Activated T-helper 1 cell treated with Interleukin-2 at 50 U/mL for 16 hours (primary cell): Measurements from ENCODE around the gene NTN1.
"Not testable (repeated sequence)": the region's sequence is repeated elsewhere in the genome, so short reads cannot be mapped to it uniquely, and the experiment has no call there.

Experiments
- DNase-seq: peaks from one replicate; pipeline ENCODE4 v3.0.0-alpha.2; 2020; ENCODE audit warnings: low read depth

Gene NTN1

DNA sequence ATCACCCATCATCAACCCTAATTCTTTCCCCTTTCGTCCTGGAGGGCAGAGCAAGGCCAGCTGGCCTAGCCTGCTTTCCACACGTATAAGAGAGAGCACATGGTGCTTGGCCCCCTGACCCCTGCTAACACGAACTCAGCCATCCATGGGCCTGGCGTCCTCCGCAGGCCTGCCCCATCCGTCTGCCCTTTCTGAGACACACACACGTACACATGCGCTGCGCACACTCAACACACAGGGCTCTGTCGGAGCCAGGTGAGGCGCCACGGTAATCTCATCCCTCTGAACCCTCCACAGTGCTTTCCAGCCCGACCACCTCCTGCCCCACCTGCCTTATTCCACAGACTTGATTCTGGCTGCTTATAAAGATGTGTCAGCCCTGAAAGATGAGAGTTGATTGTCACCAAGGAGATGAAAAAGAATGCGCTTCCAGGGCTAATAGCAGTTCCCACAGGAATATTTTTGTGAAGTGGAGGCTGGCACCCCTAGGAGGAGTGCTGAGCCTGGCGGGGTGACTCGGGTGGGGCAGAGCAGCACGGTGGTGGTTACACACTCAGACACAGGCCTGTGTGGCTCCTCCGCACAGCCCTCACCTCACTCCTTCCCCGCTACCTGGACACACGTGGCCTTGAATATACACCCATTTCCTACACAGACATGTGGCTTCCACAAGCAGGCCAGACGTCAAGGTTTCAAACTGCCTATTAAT is 228.1 kb downstream of the NTN1 start:
- DNase-seq = no peak

DNA sequence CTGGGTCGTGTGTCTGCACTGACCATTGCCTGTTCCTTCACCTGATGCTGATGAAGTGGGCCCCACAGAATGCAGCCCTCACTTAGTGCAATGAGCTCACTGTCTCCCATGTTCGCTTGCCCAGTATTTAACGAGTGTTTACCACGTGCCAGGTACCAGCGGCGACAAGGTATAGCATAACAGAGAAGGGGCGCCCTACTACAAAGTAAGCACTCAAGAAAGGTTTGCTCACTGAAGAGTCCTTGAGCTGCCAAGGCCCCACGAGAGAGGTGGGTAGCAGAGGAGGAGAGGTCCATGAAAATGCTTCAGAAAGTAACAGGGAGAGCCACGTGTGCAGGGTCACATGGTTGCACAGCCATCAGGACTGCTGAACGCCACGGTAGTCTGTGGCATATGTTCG is 230.0 kb downstream of the NTN1 start:
- no peak for DNase-seq

DNA sequence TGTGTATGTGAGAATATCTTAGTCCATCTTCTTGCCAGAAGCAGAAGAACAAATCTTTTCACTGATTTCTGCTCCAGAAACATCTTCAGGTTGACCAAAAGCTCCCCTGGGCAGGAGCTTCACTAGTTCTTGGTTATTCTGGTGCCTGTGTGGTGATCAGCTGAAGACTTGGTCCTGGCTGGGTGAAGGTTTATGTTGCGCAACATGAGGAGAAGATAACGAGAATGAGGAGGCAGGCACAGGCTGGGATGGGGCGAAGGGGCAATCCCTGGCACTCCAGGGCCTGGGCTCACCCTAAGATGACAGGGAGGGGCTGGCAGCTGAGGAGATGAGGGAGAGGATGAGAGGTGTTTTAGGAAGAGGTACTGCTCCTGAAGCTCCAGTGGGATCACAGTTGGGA is 232.0 kb downstream of the NTN1 start:
- DNase-seq = no peak

GRCh38 chr17:9254841-9255240 is 233.5 kb downstream of the NTN1 start:
- no peak for DNase-seq

- no peak for DNase-seq
Measured at GRCh38 chr17:9255833-9256232, 234.5 kb downstream of the NTN1 start.

- DNase-seq = no peak
Measured at GRCh38 chr17:9256361-9256750, 235.0 kb downstream of the NTN1 start.

DNA sequence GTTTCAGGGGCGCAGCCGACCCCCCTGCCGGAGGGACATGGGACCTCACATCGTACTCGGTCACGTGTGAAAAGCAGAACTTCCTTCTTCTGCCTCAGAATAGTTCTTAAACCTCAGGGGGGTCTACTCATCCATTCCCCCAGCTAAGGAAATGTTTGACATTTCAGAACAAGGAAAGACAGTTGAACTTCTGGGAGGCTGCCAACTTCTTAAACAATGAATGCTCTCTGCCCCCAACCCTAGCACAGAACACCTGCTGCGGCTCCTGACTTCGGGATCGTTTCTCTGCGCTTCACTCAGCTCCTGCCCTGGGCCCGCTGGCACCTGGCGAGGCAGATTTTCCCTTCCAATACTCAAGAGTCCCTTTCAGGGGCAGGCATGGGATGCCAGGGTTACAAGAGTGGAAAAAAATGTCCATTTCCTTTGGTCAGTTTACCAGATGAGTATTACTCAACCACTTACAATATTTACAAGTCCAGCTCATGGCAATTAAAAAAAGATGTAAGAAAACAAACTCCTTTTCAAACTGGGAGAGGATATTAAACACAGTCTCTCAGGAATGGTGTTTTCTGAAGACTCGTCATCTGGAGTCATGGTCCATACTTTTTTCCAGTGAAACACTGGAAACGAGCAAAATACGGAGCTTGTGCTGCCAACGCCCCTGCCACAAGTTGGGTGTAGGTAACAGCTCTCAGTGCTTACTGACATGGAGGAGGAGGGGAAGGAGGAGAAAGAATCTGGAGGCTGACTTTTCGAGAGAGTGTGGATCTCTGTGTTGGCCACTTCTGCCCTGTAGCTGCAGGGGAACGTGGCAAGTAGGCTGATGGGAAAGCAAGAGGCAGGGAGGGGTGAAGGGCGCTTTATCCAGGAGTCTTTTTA is 235.7 kb downstream of the NTN1 start:
- DNase-seq = no peak

DNA sequence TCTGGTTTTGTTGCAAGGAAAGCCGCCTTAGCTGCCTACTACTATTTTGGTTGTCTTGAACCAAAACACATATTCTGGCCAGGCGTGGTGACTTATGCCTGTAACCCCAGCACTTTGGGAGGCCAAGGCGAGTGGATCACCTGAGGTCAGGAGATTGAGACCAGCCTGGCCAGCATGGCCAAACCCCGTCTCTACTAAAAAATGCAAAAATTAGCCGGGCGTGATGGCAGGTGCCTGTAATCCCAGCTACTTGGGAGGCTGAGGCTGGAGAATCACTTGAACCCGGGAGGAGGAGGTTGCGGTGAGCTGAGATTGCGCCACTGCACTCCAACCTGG is 236.3 kb downstream of the NTN1 start:
- DNase-seq = not testable (repeated sequence)

DNA sequence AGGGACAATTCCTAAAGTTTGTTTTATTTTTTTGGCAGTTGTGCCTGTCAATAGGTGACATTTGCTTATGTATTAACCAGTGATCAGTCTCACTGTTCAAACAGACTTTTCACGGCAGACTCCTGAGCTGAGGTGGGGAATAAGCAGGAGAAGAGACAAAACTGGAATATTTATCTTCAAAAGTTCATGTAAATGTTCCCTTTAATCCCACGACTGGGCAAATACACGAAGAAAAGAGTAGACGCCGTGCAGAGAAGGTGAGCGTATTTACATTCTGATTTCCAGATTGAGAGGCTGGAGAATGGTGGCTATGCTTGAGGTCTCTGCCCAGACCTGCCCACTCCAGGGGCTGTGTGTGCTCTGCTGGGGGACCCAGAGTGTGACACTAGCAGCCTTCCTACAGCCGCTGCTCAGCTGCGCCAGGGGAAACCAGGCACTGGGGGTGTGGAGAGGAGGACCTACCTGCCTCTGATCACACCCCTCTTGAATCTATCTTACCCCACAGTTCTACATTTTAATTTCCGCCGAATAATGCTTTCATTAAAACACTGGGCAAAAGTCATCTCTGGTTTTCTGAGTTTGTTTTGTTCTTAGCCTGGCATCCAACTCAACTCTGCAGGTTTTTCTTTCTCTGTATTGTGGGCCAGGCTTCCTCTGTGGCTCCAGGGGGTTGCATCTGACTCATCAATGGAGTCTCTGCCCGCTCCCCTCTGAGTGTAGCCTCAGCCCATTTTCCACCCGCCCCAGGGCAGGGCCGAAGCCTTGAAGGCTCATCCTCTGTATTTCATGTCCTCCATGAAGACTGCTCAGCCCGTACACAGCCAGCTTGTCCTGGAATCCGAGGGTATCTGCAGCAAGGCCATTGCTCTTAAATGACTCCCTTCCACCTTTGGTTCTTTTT is 237.1 kb downstream of the NTN1 start:
- no peak for DNase-seq

- no peak for DNase-seq
Measured at GRCh38 chr17:9259419-9259818, 238.1 kb downstream of the NTN1 start.

- no peak for DNase-seq
Measured at GRCh38 chr17:9261081-9262012, 240.0 kb downstream of the NTN1 start.

DNA sequence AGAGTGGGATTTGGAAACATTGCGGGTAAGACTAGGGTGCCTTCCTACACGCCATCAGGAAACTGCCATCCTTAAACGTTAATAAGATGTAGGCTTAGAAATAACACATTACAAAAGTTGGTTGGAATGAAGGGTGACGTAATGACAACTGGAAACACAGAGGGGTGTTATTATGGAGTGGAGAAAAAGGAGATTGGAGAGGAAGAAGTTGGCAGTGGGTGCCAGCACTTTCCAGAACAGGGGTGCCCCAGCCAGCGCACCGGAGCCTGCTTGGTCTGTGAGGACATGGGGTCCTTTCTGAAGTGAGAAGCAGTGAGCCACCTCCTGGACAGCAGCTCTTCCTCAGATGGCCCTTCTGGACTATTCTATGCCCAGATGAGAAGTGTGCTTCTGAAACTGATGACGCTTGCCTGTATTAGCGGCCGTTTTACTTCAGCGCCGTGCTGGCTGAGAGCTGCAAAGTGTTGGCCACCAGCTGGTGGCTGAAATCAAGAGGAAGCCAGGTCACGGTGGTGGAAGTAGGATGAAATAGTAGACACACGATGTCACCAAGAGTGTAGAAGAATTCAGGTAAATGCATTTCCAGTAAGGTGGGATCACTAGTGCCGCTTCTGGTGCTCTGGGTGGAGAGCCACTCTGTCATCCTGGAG is 244.8 kb downstream of the NTN1 start:
- no peak for DNase-seq

GRCh38 chr17:9266697-9267117 is 245.4 kb downstream of the NTN1 start:
- DNase-seq = no peak

GRCh38 chr17:9268546-9268945 is 247.2 kb downstream of the NTN1 start:
- no peak for DNase-seq

GRCh38 chr17:9269350-9270035 is 248.2 kb downstream of the NTN1 start:
- DNase-seq = no peak

DNA sequence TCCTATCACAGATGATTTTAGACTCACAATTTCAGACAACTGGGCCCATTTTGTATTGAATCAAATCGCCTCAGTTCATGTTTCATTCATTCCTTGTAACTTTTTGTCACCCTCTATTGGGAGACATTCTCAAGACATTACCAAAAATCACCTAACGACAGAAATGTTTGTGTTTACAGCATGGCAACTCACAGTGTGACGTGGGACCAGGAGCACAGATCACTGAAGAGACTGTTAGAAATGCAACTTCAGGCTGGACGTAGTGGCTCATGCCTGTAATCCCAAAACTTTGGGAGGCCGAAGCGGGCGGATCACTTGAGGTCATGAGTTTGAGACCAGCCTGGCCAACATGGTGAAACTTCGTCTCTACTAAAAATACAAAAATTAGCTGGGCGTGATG is 249.6 kb downstream of the NTN1 start:
- DNase-seq = no peak

- no peak for DNase-seq
Measured at GRCh38 chr17:9271989-9272388, 250.7 kb downstream of the NTN1 start.

GRCh38 chr17:9272501-9273200 is 251.3 kb downstream of the NTN1 start:
- DNase-seq = no peak
